HG02981 (cell line): ENCODE data around the gene ZIC4.

Experiments
- ATAC-seq: cut with Tn5 transposase; IDR thresholded peaks from one replicate; pipeline ENCODE4 v1.9.1; 2021; ENCODE audit warnings: mild to moderate bottlenecking, moderate library complexity; ENCODE audit not compliant: unreplicated experiment

Gene ZIC4

DNA sequence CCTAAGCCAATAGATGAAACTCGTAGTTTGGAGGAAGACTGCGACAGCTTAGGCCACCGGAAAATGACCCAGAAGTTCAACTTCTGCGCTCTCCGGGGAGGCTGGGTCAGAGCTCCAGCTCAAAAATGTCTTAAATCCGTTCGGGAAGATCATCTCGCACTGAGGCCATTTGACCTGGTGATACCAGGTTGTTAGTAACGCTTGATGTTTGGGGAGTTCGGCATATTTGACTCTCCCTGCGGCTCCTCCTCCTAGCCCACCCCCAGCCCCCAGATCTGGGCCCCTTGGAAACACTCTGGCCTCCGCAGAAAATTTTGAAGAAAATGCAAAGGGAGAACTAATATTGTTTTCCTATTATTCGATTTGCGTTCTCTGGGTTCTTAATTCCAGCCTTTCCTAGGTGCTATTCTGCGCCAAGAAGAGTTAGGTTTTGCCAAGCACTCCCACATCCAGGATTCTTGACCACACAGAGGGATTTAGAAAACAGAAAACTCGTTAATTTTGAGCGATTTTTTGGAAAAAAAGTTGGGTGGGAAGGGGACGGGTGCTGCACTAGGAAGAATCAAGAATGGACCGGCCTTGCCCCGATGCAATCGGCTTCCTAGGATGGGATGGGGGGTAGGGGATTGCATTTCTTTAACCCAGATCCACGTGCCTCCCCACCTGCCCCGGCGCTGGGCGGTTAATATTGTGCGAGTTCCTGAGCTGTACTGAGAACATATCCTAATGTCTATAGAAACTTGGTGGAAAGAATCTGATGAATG, 50.0 kb downstream of the ZIC4 start:
- ATAC-seq: no peak

DNA sequence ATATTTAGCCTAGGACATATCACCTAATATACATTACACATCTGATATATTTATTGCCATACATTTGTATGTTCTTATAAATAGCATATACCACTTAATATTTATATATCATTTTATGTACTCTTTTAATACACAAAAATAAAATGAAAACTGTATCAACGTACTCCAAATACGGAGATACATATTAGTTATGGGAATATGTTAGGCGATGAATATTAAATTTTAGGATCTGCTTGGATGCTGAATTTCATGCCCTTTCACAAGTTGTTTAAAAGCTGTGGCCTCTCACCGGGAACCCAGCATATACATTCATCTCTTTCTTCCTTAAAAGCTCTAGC, 50.6 kb downstream of the ZIC4 start:
- ATAC-seq: no peak

DNA sequence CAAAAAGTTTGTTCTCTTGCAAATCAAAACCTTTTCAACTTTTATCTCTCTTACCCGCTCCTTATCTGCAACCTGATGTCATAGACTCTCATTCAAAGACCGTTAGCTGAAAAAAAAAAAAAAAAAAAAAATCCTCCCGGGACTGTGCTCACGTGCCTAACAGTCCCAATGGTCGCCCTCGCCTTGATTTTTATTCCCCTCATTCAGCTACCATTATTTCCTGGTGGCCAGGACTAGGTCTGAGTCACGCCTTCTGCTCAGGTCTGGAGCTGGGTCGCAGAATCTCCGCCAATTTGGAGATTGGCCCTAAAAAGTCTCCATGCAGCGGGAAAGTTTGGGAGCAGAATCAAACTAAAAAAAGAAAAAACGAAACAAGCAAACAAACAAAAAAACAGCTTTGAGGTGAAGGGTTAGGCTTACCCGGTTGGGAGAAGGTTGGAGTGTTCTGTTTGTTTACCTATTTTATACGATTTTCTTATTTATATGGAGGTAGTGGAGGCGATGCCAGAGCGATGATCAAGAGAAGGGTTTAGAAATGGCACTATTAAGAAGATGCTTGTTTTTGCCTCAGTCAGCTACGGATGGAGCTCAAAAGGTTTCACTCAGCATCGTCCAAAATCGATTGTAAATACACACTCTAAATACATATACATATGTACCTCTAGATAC, 51.1 kb downstream of the ZIC4 start:
- ATAC-seq: no peak

DNA sequence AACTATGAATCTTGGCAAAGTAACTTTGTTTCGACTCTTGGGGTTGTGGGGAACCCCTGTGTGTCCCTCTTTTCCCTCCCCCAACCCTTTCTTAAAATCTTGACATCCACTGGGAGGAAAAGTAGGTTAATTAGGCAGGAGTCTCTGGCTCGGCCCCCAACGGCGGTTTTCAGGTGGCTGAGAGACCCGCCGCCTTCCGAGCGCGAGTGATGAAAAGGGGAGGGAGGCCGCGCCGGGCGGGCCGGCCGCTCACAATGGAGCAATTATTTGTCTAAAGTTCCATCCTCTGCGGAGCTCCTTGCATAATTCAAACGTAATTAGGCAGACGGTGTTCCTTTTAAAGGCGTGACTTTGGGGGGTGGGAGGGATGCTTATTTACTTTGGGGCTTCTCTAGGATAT, 51.7 kb downstream of the ZIC4 start:
- no peak for ATAC-seq

DNA sequence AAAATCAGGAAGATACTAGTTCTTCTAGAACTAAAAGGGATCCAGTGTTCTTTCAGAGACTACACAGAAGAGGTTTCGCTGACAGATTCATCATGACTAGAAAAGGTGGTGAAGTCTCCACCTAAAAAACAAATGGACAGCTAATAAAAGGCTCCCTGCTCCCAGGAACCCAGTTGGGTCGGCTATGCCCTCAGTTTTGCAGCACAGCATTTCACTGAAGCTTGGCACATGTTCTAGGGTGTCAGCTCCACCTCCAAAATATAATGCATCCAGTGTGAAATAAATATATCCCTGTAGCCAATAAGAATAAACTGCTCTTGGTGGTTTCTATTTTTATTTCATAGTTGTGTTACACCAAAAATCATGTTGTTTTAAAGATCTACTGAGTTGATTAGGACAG, 55.0 kb downstream of the ZIC4 start:
- no peak for ATAC-seq

DNA sequence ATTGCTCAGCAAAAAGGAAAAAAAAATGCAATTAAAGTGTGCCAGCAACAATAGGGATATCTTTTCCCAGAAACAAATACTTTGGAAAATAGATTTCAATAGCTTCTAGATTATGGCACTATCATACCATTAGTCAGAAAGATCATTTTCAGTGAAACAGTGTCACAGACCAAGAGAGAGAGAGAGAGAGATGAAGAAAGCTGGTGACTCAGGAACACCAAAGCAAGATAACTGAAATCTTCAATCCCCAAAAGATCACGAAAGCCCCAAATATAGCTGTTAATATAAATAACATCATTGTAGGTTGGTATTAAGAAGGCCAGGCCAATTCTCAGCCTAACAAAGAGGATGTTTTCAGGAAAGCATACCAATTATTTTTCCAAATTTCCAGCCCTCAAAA, 57.4 kb downstream of the ZIC4 start:
- ATAC-seq: no peak

DNA sequence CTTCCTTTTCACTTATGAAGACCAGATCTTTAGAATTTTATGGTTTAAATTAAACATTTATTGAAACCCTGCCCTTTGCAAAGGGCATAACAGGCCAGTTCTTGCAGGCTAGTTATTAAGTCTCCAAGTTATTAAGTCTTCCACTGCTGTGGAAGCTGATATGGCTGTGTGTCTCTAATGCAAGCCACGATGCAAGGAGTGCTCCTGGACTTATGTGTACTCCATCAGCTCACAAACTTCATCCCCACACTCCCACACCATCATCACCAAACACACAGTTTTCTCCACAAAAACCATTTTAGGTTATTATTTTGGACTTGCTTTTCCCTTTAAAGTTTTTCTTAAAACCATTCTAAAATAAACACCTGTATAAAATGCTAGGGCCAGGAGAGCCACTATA, 62.4 kb downstream of the ZIC4 start:
- no peak for ATAC-seq

DNA sequence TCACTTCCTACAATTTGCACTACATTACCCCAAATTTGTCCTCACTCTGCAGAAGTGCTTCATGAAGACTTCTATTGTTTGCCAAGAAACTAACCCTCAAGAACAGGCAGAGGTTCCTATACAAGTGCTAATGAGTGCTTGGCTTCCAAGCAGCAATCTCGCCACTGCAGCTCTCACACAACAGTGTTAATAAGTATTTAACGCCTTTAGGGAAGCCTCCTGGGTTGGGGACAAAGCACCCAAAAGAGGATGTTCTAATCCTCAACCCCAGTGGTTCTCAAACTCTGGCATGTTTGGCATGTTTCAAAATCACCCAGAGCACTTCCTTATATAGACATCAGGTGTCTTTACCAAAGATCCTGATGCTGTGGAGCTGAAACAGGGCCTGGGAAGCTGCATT, 64.6 kb downstream of the ZIC4 start:
- no peak for ATAC-seq

DNA sequence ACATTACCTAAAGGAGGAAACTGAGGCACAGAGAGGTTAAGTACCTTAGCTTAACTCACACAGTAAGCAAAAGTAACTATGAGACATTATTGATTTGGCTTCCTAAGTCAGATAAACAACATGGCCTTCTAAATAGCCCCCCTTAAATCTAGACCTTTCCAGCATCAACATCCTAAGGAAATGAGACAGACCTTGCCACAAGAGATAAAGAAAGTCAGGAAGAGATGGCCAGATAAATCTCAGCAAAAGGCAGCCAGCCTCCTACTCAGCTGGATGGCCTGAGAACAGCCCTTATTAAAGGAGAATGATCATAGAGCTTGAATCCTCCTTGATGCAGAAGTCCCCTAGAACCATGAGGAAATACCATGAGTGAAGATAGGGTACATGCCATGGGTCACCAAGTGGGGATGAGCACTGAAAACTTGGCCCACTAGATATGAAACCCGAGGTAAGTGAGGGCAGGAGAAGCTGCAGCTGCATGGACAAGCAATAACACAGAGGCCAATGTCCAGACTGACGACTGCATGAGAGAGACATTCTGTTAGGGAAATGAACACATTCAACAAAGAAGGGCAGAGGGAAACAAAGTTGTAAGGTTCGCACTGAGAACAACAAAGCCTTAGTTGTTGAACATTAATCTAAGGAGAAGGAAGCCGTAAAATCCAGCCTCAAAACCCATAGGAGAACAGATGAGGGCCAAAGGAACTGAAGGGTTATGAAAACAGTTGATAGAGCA, 69.6 kb downstream of the ZIC4 start:
- ATAC-seq: no peak
